Activated CD4-positive, alpha-beta T cell treated with anti-CD3 and anti-CD28 coated beads, Interleukin-2, amount 50 U/mL, for 48 hours (primary cell): ENCODE data around the gene TRAPPC10.
"Not testable (repeated sequence)": the region's sequence is repeated elsewhere in the genome, so short reads cannot be mapped to it uniquely, and the experiment has no call there.

Experiments used
- DNase-seq, 2 experiments: peaks; one replicate each; pipeline ENCODE4 v3.0.0-alpha.2; 2020

The TRAPPC10 gene

GRCh38 chr21:44155231-44155993 is 143.3 kb downstream of the TRAPPC10 start:
- not testable (repeated sequence) for DNase-seq

GRCh38 chr21:44155994-44156380 is 143.9 kb downstream of the TRAPPC10 start:
- not testable (repeated sequence) for DNase-seq
